Measurements from ENCODE around the gene CEBPE. TPM values are rescaled to one million over a fixed set of nuclear protein-coding genes. Genes with fewer than 3 reads are reported as not detected.

CEBPE gene
- total RNA-seq, 2 experiments from 2014 or later = 0.67 to 0.98 TPM

DNA sequence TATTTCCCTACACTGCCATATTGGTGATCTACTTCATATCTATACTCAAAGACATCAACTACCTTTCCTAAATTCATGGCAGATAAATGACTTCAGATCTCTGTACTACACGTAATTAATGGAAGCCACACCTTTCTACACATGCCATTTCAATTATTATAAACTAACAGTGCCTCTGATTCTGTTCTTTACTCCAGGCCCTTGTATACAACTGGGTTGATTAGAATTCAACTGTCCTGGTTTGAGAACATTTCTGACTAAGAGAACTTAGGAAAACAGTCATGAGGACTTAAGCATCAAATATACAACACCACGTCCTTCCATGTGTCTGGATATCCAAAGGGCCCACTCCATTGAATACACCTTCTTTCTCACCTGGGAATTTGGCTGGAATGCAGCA, 26.0 kb downstream of the CEBPE start:
- Mint-ChIP-seq H3K27me3 (no peaks in the 10 kb centered on the region), H3K36me3 (ENCODE audit: low read depth) (peaks cover 50% of the 10 kb centered on the region), H3K9me3 (no peaks in the 10 kb centered on the region), H3K4me1 (peaks cover 39% of the 10 kb centered on the region), H3K4me3 (no peak overlapping the region), H3K27ac (peak overlapping the region; percentile 61)
- ChIA-PET CTCF (interaction anchor here (1.8 to 4.1 kb wide), 2 partner anchors 16 to 25 kb away, joined by 5 to 21 read pairs; no protein-coding TSS in a partner anchor), POLR2A (no interaction called here)
- DNase-seq = no peak

DNA sequence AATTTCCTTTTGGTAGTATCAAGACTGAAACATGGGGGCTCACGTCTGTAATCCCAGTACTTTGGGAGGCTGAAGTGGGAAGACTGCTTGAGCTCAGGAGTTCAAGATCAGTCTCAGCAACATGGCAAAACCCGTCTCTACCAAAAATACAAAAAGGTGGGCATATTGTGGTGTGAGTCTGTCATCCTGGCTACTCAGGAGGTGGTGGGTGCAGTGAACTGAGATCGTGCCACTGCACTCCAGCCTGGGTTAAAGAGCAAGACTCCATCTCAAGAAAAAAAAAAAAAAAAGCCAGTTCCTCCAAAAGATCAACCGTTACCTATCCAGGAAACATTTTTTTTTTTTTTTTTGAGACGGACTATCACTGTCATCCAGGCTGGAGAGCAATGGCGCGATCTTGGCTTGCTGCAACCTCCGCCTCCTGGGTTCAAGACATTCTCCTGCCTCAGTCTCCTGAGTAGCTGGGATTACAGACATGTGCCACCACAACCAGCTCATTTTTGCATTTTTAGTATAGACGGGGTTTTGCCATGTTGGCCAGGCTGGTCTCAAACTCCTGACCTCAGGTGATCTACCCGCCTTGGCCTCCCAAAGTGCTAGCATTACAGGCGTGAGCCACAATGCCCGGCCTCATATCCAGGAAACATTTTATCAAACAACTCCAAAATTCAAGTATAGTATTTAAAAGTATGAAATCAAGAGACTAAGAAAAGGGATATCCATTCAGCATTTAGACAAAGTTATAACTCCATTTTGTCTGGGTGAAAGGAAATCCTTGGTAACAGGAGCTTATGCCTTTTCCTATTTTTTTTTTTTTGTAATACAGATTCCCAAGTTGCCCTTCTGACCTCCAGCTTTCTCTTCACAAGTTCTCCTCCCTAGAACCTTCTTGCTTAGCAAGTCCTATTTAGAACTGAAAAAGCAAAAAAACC, 27.5 kb downstream of the CEBPE start:
- no peaks in the 10 kb centered on the region for H3K9me3 Mint-ChIP-seq
- H3K4me3 Mint-ChIP-seq = no peak overlapping the region
- no peaks in the 10 kb centered on the region for H3K27me3 Mint-ChIP-seq
- ChIA-PET POLR2A (no interaction called here), CTCF (interaction anchor here (0.5 to 4.1 kb wide), 8 partner anchors 14 to 396 kb away, joined by 3 to 21 read pairs (median 4); no protein-coding TSS in a partner anchor)
- H3K4me1 Mint-ChIP-seq = peaks cover 30% of the 10 kb centered on the region
- no peak overlapping the region for H3K27ac Mint-ChIP-seq
- H3K36me3 Mint-ChIP-seq (ENCODE audit: low read depth) = peaks cover 48% of the 10 kb centered on the region
- DNase-seq = no peak

DNA sequence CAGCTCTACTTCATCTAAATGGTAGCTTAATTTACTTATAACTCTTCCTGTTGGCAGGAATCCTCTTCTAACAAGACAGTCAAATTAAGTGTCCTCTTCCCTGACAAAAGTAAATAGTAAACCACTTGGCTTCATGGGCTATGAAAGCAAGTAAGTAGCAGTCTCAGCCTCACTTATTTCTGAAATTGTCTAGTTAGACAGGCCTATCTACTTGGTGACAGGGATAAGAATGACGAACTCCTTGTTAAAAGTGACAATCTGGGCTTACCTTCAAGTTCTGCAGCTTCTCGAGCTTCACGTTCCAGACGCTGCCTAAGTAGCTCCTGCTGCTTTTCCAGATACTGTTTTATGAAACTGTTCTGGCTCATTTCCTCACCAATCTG, 28.8 kb downstream of the CEBPE start:
- POLR2A ChIA-PET = no interaction called here

DNA sequence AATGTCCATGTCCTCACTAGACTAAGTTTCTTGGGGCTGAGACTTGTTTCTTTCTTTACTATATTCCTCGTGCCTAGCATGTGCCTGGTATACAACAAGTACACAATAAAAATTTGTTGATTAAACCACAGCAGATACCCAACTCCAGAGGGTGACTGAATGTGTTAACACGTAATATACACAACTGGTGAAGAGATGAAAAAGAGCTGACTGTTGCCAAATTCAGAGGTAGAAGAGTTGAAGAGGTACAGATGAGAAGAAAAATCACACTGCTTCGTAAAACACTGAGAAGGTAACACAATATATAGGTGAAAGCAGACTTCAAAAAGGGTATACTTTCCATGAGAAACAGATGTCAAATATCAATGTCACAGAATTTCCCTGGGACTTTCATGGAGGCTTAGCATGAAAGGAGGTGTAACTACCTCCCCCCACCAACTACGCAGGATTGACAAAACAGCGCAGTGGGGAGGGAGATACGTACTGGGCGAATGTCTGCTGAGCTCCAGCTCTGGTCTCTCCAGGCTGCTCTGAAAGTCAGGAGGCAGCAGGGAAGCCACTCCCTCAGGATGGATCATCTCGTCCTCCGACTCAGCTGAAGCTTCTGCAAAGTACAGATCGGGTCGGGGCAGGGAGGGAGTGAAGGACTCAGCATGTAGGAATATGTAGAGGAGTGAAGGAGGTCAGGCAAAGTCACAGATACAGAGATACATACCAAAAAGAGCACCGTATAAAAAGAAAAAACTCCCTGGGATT, 29.4 kb downstream of the CEBPE start:
- Mint-ChIP-seq H3K27me3 (no peaks in the 10 kb centered on the region), H3K36me3 (ENCODE audit: low read depth) (peaks cover 59% of the 10 kb centered on the region), H3K4me1 (peaks cover 26% of the 10 kb centered on the region), H3K4me3 (no peak overlapping the region), H3K9me3 (no peaks in the 10 kb centered on the region), H3K27ac (no peak overlapping the region)
- no peak for DNase-seq
- ChIA-PET CTCF (interaction anchor here (0.6 to 4.1 kb wide), 4 partner anchors 12 to 377 kb away, joined by 3 to 21 read pairs (median 12); no protein-coding TSS in a partner anchor), POLR2A (no interaction called here)

More for the DNA sequence above, 28.8 kb downstream of the CEBPE start:
- CTCF ChIA-PET = interaction anchor here (1.4 to 4.1 kb wide), 3 partner anchors 13 to 32 kb away, joined by 5 to 21 read pairs (median 19); no protein-coding TSS in a partner anchor
- Mint-ChIP-seq H3K9me3 (no peaks in the 10 kb centered on the region), H3K4me3 (no peak overlapping the region), H3K36me3 (ENCODE audit: low read depth) (peaks cover 58% of the 10 kb centered on the region), H3K4me1 (peaks cover 26% of the 10 kb centered on the region), H3K27me3 (no peaks in the 10 kb centered on the region), H3K27ac (no peak overlapping the region)
- no peak for DNase-seq

DNA sequence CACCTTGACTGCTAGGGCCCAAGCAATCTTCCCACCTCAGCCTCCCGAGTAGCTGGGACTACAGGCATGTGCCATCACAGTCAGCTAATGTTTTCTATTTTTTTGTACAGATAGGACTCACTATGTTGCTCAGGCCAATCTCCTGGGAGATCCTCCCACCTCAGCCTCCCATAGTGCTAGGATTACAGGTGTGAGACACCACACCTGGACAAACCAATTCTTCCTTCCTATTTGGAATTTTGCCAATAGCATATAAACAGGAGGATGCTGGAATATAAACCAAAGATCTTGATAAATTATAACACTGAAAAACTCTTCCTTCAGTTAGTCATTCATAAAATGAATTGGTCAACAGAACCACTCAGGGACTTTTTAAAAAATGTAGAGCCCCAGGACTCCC, 32.5 kb downstream of the CEBPE start:
- H3K4me3 Mint-ChIP-seq = no peak overlapping the region
- no peak overlapping the region for H3K27ac Mint-ChIP-seq
- H3K36me3 Mint-ChIP-seq (ENCODE audit: low read depth) = peaks cover 46% of the 10 kb centered on the region
- H3K4me1 Mint-ChIP-seq = peaks cover 11% of the 10 kb centered on the region
- ChIA-PET CTCF (interaction anchor here (1.0 to 1.5 kb wide), 2 partner anchors 9 to 34 kb away, joined by 3 to 10 read pairs; no protein-coding TSS in a partner anchor), POLR2A (no interaction called here)
- no peak for DNase-seq
- H3K9me3 Mint-ChIP-seq = no peaks in the 10 kb centered on the region
- no peaks in the 10 kb centered on the region for H3K27me3 Mint-ChIP-seq

DNA sequence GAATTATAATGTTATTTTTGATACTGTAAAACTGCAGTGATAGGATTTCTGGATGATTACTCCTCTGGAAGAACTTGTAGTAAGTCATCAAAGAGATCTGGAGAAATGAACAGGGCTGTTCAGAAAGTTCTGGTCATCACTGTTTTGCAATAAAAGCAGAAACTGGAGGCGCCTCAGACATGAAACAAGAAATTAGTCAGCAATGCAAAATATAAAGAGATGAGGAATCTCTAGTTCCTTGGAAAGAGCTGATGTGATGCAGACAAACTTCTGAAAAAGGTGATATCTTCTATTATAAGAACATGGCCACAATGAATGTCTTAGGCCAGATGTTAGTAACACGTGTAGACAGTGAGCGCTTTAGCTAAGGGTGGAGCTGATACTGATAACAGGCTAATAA, 33.6 kb downstream of the CEBPE start:
- DNase-seq = no peak
- H3K27ac Mint-ChIP-seq = no peak overlapping the region
- H3K4me1 Mint-ChIP-seq = peaks cover 9% of the 10 kb centered on the region
- no peak overlapping the region for H3K4me3 Mint-ChIP-seq
- H3K36me3 Mint-ChIP-seq (ENCODE audit: low read depth) = peaks cover 47% of the 10 kb centered on the region
- CTCF ChIA-PET = interaction anchor here (1.0 to 1.5 kb wide), 3 partner anchors 8 to 35 kb away, joined by 3 to 10 read pairs (median 3); no protein-coding TSS in a partner anchor
- POLR2A ChIA-PET = no interaction called here
- no peaks in the 10 kb centered on the region for H3K9me3 Mint-ChIP-seq
- no peaks in the 10 kb centered on the region for H3K27me3 Mint-ChIP-seq

DNA sequence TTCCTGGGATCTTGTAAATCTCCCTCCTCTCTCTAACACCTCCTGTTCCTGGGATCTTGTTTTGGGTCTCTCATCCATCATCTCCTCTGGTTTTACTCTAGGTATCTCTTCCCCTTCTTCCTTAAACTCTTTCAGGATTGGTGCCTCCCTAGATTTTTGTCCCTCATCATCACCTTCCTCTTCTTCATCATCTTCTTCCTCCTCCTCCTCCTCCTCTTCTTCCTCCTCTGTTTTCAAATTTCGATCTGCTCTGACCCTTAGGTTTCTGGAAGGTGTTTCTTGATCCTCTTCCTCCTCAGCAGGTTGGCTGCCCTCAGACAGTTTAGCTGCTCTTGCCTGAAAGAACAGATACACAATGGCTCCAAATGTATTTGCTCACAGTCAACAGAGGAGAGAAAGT, 38.6 kb downstream of the CEBPE start:
- DNase-seq = no peak
- ChIA-PET CTCF (interaction anchor here (0.6 to 2.7 kb wide), 3 partner anchors 12 to 28 kb away, joined by 3 to 14 read pairs (median 8); no protein-coding TSS in a partner anchor), POLR2A (no interaction called here)
- no peak overlapping the region for H3K4me3 Mint-ChIP-seq
- no peaks in the 10 kb centered on the region for H3K27me3 Mint-ChIP-seq
- peaks cover 49% of the 10 kb centered on the region for H3K36me3 Mint-ChIP-seq (ENCODE audit: low read depth)
- H3K27ac Mint-ChIP-seq = peak overlapping the region; percentile 43
- H3K9me3 Mint-ChIP-seq = no peaks in the 10 kb centered on the region
- H3K4me1 Mint-ChIP-seq = no peaks in the 10 kb centered on the region

DNA sequence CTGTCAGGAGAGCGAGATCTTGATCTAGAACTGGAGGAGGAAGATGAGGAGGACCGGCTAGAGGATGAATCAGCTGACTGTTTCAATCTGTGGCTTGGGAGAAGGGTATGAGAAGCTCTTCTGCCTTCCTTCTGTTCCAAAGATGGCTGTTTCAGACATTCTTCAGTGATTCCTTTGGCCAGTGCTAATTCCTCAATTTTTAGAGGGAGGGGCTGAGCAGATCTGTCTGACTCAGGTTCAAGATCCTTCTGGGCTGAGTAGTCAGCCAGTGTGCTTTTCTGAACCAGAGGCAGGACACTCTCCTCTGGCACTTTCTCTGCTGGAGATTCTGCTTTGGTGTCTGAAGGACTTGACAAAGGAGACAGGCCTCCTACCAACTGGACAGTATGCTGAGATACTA, 39.3 kb downstream of the CEBPE start:
- CTCF ChIA-PET = interaction anchor here (2.7 kb wide), 1 partner anchor 11 kb away, joined by 14 read pairs; no protein-coding TSS in a partner anchor
- no peak for DNase-seq
- Mint-ChIP-seq H3K27ac (no peak overlapping the region), H3K4me3 (no peak overlapping the region), H3K4me1 (no peaks in the 10 kb centered on the region), H3K9me3 (no peaks in the 10 kb centered on the region), H3K36me3 (ENCODE audit: low read depth) (peaks cover 51% of the 10 kb centered on the region), H3K27me3 (no peaks in the 10 kb centered on the region)
- POLR2A ChIA-PET = no interaction called here

DNA sequence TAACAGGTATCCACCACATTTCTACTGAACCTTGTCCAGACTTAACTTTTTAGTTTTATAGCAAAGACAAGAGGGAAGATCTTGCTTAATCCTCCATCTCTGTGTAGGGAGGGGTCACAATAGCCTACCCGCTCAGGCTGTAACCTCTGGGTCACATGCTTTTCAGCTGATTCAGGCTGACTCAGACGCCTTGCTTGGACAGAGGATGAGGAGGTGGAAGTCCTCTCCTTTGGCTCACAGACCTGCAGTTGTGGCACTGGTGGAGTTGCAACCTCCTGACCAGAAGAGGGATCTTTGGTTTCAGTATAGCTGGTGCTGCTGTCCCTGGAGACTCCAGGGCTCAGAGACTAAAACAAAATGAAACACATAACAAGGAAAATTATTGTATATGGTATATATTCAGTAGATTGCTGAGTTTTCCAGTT, 40.4 kb downstream of the CEBPE start:
- no peaks in the 10 kb centered on the region for H3K4me1 Mint-ChIP-seq
- no peak overlapping the region for H3K27ac Mint-ChIP-seq
- H3K4me3 Mint-ChIP-seq = no peak overlapping the region
- CTCF ChIA-PET = interaction anchor here (2.4 to 2.7 kb wide), 2 partner anchors 10 to 16 kb away, joined by 16 read pairs; partner anchors contain the start of genes ACIN1 and C14orf119
- peaks cover 52% of the 10 kb centered on the region for H3K36me3 Mint-ChIP-seq (ENCODE audit: low read depth)
- H3K27me3 Mint-ChIP-seq = no peaks in the 10 kb centered on the region
- no peaks in the 10 kb centered on the region for H3K9me3 Mint-ChIP-seq
- POLR2A ChIA-PET = no interaction called here
- no peak for DNase-seq

DNA sequence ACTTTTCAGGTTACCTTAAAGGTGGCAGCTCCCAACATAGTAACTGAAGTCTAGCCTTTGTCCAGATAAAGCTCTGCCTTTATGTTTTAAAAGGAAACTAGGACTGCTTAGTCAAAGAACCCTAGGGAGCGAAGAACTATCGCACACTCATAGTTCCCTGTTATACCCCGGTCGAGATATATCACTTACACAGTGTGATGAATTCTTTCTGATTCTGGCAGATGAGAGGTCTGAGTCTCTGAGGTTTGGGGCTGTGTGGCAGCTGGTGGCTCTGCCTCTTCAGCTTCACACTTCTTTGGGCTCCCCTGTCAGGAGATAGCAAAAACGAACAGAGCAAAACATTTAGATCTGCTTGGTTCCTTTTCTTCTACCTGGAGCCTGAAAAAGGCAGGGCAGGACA, 41.1 kb downstream of the CEBPE start:
- Mint-ChIP-seq H3K27ac (peak overlapping the region; percentile 5), H3K4me1 (no peaks in the 10 kb centered on the region), H3K9me3 (no peaks in the 10 kb centered on the region), H3K36me3 (ENCODE audit: low read depth) (peaks cover 52% of the 10 kb centered on the region), H3K27me3 (no peaks in the 10 kb centered on the region), H3K4me3 (no peak overlapping the region)
- ChIA-PET POLR2A (no interaction called here), CTCF (interaction anchor here (0.8 to 2.7 kb wide), 8 partner anchors 8 to 25 kb away, joined by 3 to 19 read pairs (median 9); partner anchors contain the start of genes ACIN1 and C14orf119)
- no peak for DNase-seq

DNA sequence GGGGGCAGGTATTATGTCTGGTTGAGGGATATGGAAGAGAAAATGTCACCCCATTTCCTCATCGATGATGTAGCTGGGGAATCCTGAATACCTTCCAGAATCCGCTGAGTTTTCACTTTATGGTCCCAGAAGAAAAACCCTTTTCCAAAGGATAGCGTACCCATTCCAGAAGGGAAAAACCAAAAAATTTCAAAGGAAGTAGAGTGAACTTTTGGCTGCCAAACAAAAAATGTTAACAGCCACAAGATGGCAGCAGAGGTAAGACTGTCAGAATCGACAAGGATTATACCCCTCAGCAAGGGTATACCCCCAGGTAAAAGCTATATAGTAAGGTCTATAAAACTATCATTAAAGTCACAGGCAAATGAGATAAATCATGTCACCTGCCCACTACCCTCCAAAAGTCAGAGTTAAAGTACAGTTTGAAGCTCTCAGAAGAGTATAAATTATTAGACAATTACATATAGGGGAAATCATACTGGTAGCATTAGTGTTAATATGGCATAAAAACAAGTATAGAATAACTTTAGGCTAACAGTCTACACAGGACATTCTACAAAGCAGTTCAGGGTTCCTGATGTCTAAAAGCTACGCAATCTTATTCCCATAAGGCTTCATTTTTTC, 42.2 kb downstream of the CEBPE start:
- DNase-seq = peak; percentile 59
- ChIA-PET POLR2A (interaction anchor here (0.7 kb wide), 1 partner anchor 17 kb away, joined by 3 read pairs; no protein-coding TSS in a partner anchor), CTCF (interaction anchor here (0.6 to 2.7 kb wide), 13 partner anchors 8 to 534 kb away, joined by 3 to 19 read pairs (median 5); partner anchors contain the start of genes ACIN1, C14orf119, CDH24 and SLC7A8)
- no peak overlapping the region for H3K27ac Mint-ChIP-seq
- H3K4me1 Mint-ChIP-seq = peaks cover 5% of the 10 kb centered on the region
- no peaks in the 10 kb centered on the region for H3K27me3 Mint-ChIP-seq
- peaks cover 57% of the 10 kb centered on the region for H3K36me3 Mint-ChIP-seq (ENCODE audit: low read depth)
- H3K9me3 Mint-ChIP-seq = no peaks in the 10 kb centered on the region
- H3K4me3 Mint-ChIP-seq = no peak overlapping the region

DNA sequence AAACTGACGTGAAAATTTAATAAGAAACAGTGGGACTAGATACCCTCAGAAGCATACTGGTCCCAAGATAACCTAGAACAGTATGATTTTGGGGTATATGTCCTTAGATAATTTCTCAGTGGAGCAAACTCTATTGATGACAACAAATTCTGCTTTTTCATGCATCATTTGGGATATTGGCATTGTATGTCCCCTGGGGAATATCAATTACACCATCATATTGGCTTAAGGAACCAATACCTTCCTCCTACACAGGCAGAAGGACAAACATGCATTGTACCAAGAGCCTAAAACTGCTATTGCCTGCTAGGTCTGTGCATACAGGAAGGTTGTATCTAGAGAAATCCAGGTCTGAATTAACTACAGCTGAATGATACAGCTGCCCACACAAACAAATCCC, 44.1 kb downstream of the CEBPE start:
- Mint-ChIP-seq H3K36me3 (ENCODE audit: low read depth) (peaks cover 60% of the 10 kb centered on the region), H3K27ac (no peak overlapping the region), H3K27me3 (no peaks in the 10 kb centered on the region), H3K9me3 (no peaks in the 10 kb centered on the region), H3K4me3 (no peak overlapping the region), H3K4me1 (peaks cover 20% of the 10 kb centered on the region)
- no peak for DNase-seq
- ChIA-PET POLR2A (no interaction called here), CTCF (interaction anchor here (0.6 to 1.7 kb wide), 3 partner anchors 17 to 89 kb away, joined by 3 to 4 read pairs (median 4); partner anchors contain the start of gene CDH24)
